MV-4-11 (cell line): Measurements from ENCODE around the gene SH2D5.

Experiments used
- DNase-seq: peaks from one replicate; lab custom pipeline; 2025; lab: John Stamatoyannopoulos, UW

Gene SH2D5

DNA sequence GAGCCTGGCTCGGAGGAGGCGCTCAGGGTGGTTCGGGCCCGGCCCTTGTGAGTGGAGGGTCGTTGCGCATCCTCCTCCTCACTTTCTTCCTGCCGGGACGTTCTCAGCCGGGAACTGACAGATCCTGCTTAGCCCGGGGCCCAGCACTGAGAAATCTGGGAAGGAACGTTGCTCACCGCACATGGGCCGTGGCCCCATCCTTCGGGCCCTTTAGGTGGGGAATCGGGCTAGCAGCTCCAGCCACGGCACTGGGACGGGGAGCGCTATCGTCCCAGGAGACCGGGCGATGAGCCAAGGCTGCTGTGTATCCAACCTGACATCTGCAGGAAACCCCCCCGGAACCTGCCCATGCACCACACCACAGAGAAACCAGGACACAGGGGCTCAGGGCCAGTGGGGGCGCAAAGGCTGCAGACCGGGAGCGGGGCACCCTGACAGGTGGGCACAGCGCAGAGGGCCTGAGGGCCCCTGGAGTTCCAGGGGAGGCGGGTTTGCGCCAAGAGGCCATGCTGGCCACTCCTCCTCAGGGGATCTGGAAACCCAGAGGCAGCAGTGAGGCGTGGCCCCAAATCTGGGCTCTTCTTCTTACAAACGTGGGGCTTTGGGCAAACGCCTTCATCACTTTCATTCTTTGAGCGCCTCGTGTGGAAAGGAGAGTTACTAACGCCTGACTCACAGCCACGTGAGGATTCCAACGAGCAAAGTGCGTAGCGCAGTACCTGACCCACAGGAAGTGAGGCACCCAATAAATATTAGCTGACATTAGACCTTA, at the start of gene SH2D5:
SH2D5 (minus strand) TSS at position 116 of the 772 bp plus-strand sequence. CDS start 4,659 bp downstream, outside the sequence.
- DNase-seq, result peak; percentile 69

DNA sequence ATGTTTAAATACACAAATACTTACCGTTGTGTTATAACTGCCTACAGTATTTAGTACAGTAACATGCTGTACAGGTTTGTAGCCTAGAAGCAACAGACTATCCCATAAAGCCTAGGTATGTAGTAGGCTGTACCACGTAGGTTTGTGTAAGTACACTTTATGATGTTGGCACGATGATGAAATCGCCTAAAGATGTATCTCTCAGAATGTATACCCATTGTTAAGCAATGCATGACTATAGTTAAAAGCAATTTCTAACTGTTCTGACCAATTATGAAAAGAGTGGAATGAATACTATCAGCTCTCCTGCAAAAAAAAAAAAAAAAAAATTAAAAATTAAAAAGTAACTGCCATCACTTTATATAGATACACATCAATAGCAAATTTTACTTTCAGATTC, 43.2 kb upstream of the SH2D5 start:
- DNase-seq, result no peak

DNA sequence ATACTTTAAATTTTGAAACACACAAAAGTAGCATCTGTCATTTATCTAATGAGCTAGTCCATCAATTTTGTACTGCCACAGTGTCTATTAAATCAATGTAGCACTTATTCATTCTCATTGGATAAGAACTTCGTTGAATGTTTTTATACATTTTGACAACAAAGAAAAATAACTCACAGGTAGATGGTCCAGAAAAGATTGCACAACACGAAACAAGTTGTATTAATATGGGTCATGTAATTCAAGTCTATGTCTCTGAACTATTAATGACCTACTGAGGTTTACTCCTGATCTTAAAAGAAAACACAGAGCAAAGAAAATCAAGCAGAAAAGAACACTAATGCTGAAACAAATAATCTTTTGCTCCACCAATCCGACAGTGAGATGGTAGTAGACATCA, 39.3 kb upstream of the SH2D5 start:
- DNase-seq, result no peak

DNA sequence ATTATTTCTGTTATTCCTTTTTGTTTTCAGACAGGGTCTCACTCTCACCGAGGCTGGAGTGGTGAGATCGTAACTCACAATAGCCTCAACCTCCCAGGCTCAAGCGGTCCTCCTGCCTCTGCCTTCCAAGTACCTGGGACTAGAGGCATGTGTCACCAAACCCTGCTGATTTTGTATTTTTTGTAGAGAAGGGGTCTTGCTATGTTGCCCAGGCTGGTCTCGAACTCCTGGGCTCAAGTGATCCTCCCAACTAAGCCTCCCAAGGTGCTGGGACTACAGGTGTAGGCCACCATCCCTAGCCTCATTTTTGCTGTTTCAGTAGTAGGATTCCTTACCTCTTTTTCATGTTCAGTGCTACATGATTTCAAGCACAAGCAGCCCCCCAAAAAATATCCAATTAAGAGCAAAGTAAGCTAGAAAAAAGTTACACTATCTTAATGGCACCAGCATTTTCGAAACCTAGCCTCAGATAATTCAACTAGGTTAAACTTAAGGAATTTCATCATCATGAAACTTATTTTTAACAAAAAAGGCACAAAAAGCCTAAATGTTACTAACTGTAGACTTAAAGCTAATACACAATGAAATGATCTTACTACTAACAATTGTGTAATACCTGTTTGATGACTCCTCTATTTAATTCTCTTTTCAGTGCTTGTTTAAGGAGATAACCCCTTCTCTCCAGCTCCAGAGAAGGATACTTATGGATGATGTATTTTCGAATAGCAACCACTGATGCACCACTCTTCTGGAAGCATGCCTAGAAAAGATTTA, 38.0 kb upstream of the SH2D5 start:
- DNase-seq, result no peak

DNA sequence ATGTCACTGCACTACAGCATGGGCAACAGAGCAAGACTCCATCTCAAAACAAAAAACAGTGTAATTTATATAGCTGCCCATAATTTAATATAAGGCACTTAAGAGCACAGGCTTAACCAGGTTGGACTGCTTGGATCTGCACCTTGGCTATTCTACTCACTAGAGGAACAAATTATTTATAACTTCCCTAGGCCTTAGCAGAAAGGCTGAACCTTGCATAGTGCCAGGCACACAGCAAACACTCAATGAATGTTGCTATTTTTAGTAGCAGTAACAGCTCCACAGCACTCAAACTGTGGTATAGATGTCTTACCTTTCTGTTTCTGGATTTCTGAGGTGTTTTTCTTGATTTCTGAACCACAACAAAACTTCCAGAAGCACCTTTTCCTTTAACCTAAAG, 34.8 kb upstream of the SH2D5 start:
- DNase-seq, result no peak

DNA sequence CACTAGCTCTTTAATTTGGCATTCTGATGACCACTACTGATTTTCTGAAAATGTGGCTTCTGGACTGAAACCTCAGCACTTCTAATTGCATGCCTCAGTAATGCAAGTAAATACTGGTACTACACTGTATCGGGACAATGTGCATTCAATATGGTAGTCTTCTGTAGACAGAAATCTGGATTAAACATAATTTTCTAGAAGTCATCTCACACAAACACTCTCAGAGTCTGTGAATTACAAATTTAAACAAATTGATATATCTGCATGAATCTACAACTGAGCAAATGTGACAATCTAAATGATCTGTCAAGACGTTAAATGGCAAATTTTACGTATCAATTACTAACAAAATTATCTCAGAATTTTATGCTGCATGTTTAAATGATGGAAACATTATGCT, 30.9 kb upstream of the SH2D5 start:
- no peak for DNase-seq

DNA sequence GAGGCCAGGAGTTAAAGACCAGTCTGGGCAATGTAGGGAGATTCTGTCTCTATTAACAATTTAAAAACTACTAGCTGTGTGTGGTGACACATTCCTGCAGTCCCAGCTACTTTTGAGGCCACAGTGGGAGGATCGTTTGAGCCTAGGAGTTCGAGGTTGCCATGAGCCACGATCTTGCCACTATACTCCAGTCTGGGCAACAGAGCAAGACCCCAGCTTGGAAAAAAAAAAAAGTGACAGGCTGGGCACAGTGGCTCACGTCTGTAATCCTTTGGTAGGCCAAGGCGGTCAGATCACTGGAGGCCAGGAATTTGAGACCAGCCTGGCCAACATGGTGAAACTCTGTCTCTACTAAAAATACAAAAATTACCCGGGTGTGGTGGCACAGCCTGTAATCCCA, 27.8 kb upstream of the SH2D5 start:
- no peak for DNase-seq

DNA sequence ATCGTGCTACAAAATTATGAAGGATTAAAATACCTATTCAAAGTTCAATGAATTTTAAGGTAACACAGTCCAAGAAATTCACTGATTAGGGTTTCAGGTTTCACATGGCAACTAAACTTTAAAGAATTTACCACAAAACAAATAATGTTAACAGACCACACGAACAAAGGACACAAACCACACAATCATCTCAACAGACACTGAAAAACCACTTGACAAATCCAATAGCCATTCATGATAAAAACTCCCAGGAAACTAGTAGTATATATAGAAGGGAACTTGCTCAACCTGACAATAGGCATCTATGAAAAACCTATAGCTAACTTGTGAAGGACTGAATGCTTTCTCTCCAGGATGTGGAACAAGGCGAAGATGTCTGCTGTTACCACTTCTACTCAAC, 21.1 kb upstream of the SH2D5 start:
- no peak for DNase-seq

DNA sequence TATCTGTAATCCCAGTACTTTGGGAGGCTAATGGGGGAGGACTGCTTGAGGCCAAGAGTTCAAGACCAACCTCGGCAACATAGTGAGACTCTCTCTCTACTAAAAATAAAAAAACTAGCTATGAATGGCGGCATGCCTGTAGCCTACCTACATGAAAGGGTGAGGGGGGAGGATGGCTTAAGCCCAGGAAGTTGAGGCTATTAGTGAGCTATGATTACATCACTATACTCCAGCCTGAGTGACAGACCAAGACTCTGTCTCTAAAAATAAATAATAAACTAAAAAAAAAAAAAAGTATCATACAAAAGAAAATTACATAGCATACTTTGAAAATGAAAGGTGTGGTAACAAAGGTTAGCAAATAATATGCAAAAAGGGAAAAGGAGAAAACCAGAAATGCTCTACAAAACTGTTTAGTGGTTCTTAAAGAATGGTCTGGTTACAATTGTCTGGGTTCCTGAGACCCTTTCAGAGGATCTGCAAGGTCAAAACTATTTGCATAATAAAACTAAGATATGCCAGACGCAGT, 19.0 kb upstream of the SH2D5 start:
- no peak for DNase-seq

DNA sequence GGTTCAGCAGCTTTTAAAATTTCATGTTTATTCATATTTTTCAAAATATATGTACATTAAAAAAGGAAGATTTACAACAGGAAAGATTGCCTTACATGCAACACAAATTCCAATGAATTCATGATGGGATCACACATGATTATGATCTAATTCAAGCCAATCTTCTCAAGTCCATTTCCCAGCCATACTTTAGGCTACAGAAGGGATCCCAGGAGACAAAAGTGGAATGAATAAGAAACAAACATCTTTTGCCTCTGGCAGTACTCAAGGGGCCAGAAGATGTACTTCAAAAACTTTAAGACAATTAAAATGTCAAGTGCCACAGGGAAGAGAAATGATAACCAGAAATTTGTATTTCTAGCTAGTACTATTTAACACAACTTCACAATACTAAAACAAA, 10.2 kb upstream of the SH2D5 start:
- DNase-seq, result no peak

DNA sequence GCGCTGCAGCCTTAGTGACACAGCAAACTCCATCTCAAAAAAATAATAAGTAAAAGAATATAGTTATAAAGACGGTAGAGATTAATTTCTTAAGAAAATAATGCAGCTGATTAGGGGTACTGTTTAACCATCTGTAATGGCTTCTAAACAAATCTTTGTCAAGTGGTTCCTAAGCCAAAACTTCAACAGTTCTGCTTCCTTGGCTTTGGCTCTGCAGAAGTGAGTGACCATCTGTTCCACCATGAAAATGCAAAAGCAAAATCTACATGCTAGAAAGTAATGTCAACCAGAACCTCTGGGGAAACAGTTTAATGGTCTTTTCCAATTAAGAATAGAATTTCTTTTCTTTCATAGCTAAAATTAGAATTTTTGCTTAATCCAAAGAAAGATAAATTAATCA, 8.3 kb upstream of the SH2D5 start:
- no peak for DNase-seq

DNA sequence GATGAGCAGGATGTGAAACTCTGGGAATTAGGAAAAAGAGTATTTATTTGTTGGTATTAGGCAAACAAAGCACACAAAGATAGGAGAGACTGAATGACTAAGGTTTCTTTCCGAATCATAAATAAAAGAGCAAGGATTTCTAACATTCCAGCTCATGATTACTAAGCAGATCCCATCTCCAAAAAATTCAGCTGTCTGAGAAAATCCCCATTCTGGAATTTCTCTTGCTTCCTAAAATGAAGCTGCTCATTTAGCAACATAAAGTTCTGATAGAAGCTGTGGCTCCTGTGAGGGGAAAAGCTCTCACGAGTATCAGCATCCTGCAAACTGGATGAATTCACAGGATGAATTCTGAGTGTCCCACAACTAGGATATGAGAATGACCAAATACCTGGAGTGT, 6.7 kb upstream of the SH2D5 start:
- DNase-seq, result no peak

DNA sequence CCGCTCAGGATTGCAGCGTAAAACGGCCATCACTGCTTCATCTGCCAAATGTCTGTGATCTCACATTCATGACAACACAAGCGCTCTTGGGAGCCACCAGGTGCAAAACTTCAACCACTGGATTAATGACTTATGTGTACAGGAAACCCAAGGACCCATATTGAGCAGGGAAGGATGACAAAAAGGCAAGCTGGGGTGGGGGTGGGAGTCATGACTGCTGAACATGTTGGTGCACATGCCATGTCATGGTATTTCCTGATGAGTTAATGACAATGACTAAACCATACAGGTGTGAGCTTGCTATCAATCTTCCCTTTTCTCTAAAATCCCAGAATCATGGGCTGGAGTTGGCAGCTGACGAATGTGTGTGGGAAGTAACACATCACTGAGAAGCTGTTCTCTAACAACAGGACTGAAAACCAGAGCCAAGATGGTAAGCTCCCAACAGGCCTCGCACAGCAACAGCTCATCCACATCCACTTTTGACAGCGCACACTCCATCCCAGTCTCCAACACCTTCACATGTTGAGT, 3.1 kb upstream of the SH2D5 start:
- no peak for DNase-seq

DNA sequence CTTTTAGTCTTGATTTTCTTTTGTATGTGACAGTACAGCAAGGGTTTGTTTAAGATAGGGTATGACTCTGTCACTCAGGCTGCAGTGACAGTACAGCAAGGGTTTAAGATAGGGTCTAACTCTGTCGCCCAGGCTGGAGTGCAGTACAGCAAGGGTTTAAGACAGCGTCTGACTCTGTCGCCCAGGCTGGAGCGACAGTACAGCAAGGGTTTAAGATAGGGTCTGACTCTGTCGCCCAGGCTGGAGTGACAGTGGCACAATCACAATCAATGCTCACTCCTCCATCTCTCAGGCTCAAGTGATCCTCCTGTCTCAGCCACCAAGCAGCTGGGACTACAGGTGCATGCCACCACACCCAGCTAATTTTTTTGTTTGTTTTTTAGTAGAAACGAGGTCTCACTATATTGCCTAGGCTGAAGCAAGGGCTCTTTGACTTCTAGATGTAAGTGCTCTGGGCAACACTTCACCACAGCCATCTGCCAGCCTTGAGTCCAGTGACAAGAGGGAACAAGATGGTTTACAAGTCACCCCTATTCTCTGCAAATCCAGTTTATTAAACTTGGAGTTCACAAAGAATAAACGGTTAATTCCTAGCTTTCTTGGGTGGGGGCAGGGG, 965 bp upstream of the SH2D5 start:
- DNase-seq, result no peak

DNA sequence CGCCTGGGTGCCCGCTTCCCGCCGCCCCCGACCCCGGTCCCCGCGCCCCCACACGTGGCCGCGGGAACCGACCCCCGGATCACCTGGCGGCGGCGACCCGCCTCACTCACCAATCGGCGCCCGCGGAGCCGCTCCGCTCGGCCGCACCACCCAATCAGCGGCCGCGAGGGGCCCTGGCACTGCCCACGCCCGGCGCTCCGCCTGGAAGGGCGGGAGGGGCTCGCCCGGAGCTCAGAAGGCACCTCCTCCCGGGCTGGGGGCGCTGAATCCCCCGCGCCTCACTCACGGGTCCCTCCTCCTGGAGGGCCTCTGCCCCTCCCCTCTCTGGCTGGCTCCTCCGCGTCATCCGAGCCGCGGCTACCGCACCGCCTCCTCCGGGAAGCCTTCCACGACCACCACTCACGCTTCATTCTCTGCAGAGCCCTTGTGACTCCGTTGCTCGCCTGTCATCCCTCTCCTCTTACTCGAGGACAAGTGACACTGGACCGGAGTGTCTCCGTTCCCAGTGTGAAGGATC, 374 bp downstream of the SH2D5 start:
- DNase-seq, result no peak

DNA sequence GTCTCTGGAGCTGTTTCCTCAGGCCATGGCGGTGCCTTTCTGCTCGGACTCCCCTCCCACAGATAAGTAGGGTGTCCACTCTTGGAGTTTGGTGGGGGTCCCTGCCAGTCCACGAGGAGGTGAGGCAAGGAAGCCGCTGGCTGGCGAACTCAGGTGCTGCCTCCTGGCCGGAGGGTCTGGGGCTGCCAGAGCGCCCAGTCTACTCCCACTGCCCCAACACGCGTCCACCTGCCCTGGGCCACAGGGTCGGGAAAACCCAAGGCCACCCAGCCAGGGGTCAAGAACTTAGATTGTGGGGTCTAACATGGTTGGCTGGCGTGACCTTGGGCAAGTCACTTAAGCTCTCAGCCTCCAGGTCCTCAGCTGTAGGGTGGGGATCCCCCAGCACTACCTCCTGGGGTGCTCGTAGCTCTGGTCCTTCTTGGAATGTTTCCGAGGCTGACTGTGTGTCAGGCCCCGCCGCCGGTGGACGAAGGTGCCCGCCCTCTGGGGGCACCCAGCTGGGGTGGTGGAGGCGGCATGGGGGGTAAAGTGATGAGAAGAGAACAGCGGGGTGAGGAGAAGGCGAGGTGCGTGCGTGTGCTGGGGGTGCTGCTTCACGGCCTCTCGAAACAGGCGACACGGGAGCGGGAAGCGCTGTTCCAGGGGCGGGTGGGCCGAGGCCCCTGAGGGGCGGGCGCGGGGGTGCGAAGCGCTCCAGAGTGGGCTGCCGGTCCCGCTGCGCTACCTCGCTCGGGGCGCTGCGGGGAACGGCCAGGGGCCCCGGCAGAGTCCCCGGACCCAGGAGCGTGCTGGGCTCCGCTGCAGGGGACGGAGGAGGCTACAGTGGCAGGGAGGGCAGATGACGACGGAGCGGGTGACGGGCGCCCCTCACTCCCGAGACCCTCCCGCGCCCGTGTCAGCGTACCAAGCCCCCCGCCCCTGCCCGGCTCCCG, 1.2 kb downstream of the SH2D5 start:
- no peak for DNase-seq

DNA sequence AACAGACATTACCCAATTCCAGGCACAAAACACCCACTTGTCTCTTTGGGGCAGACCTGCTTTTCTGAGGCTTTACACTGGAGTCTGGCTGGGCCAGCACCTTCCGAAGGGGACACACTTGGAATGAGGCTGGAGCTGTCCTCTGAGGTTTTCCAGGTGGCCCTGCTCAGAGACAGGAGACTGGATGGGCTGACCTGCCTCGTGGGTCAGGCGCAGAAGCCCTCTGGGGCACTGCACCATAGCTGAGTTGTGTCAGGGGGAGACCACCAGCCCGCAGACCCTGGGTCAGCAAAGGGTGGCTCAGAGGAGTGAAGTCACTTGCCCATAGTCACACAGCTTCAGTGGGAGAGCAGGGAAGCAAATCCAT, 1.8 kb downstream of the SH2D5 start:
- no peak for DNase-seq

DNA sequence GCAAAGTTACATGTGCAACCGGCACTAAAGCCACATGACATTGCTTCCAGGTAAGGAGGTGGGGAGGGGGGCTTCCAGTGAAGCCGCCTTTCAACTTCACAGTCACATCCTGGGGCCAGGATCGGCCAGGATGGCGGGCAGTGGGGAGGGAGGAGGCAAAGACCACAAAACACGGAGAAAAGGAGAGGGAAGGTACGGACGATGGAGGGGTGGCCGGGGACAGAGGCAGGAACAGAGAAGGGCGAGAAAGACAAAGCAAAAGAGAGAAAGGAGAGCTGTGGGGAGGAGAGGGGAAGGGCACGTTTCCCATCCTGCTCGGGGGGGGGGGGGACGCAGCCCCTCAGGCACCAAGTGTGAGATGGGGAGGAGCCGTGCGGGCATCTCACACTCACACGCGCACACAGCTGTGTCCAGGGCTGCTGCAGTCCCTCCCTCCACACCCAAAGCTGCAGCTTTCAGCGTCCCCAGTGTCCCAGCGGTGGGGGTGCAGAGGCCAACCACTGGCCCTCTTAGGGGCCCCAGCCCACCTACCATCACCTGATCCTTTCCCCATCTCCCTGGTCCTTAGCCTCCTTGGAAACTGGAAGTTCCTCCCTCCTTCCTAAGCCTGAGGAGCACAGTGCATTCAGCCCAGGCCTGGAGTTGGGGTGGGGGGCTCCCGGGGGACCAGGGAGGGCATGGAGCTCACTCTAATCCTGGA, 2.4 kb downstream of the SH2D5 start:
- DNase-seq, result no peak

DNA sequence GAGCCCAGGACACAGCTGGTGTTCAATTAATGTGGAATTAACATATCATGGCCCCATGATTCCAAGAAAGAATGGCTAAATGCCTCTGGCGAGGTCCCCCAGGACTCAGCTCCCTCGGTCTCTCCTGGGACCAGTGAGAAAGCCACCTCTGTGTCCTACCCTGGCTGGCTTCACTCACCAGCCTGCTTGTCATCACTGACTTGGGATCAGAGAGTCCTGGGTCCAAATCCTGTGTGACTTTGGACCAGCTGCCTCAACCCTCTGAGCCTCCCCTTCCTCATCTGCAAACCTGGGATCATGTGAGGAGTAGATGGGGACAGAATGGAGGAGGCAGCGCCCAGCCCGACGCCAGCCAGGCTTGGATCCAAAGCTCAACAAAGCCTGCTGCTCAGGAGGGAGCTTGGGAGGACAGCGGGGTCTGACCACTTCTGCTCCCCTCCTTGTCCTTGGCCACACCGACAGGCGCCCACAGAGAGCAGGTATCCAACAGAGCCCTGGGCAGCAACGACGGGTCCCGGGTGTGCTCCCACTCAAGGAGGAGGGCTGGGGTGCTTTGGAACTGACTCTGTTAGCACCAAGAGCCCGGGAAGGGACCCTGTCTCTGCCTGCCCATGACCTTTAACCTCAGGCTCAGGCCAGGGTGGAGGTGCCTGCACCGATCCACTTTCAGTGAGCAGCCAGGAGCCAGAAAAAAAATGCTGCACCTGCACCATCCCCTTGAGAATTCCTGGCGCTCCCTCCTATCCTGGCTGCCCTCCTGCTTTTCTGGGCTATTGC, 3.2 kb downstream of the SH2D5 start:
- DNase-seq, result no peak
